GM21529 (cell line): ENCODE data around the gene FRAT2.
"Not testable (repeated sequence)": the region's sequence is repeated elsewhere in the genome, so short reads cannot be mapped to it uniquely, and the experiment has no call there.

Experiments
- ATAC-seq: cut with Tn5 transposase; IDR thresholded peaks from one replicate; pipeline ENCODE4 v1.9.1; 2021; ENCODE audit not compliant: unreplicated experiment

FRAT2 gene

GRCh38 chr10:97292097-97292861, 42.2 kb downstream of the FRAT2 start, which contains the start of gene ARHGAP19:
Gene ARHGAP19 (minus strand): TSS chr10:97292637. CDS start chr10:97292627, 10 bp downstream.
- peak; percentile 98 for ATAC-seq

GRCh38 chr10:97291357-97292096, 43.0 kb downstream of the FRAT2 start:
- ATAC-seq, result no peak

DNA sequence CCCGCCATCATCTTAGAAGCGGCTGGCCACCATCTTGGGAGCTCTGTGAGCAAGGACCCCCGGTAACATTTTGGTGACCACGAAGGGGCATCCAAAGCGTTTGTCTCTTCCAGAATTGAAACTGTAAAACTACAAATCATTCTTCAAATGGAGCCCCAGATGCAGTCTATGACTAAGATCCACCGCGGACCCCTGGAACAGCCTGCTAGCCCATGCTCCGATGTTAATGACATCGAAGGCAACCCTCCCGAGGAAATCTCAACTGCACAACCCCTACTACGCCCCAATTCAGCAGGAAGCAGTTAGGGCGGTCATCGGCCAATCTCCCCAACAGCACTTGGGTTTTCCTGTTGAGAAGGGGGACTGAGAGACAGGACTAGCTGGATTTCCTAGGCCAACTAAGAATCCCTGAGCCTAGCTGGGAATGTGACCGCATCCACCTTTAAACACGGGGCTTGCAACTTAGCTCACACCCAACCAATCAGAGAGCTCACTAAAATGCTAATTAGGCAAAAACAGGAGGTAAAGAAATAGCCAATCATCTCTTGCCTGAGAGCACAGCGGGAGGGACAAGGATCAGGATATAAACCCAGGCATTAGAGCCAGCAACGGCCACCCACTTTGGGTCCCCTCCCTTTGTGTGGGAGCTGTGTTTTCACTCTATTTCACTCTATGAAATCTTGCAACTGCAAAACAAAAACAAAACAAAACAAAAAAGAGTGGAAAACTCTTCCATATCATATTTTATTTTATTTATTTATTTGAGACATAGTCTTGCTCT, 43.8 kb downstream of the FRAT2 start:
- not testable (repeated sequence) for ATAC-seq

GRCh38 chr10:97290076-97290475, 44.5 kb downstream of the FRAT2 start:
- not testable (repeated sequence) for ATAC-seq
